ENCODE measurements around the gene HLA-A.

Gene HLA-A

GRCh38 chr6:29989211-29989610 lies 46.9 kb downstream of the HLA-A start:
- DNase-seq (ENCODE audit: low spot score), result no peak

- DNase-seq (ENCODE audit: low spot score), result no peak
These were observed 48.6 kb downstream of the HLA-A start for GRCh38 chr6:29990931-29991330.

GRCh38 chr6:29992807-29993206 lies 50.5 kb downstream of the HLA-A start:
- DNase-seq (ENCODE audit: low spot score), result no peak

- no peak for DNase-seq (ENCODE audit: low spot score)
These were observed 52.5 kb downstream of the HLA-A start for GRCh38 chr6:29994826-29995225.

- DNase-seq (ENCODE audit: low spot score), result no peak
These were observed 53.0 kb downstream of the HLA-A start for GRCh38 chr6:29995340-29995777.

Measured in CD4-positive, alpha-beta T cell treated with Interleukin-2 at 100 ng/mL for 4 hours (primary cell).